Stimulated activated CD8-positive, alpha-beta memory T cell treated with anti-CD3 and anti-CD28 coated beads, Interleukin-7, amount 100 ng/mL, for 24 hours (primary cell): ENCODE results near the gene SND1.
"Not testable (repeated sequence)": the region's sequence is repeated elsewhere in the genome, so short reads cannot be mapped to it uniquely, and the experiment has no call there.

Experiments
- DNase-seq: peaks from one replicate; pipeline ENCODE4 v3.0.0-alpha.2; 2020; ENCODE audit warnings: low read depth

SND1 gene

GRCh38 chr7:128100225-128100948 is 448.4 kb downstream of the SND1 start:
- DNase-seq: no peak

DNA sequence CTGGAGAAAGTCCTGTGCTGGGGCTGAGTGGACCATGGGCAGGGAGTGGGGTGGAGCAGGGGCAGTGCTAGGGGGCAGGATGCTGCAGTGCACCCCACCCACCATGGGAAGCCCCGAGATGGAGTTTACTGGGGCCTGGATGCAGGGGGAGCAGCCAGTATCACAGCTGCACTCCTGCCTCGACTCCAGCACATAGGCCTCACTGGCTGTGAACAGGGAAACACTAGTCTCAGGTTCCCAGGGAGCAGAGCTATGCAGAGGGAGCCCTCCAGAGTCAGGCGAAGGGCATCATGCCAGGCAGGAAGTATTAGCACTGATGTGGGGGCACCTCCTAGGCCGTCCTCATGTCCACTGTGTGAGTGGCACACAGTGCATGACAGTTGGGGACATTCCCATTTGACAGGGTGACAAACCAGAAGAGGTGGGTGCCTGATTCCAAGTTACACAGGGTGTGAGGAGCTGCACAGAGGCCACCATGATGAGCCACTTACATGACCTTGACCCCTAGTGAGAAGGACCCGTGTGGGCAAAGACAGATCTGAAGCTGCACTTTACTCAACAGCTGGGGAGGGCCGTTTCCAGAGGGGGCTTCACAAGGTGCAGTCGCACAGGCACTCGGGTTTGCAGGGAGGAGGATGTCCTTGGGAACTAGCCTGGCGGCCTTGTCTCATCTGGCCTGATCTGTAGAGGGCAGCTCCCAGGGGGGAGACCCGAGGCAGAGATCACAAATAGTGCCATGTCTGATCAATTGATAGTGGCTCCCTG is 449.1 kb downstream of the SND1 start:
- no peak for DNase-seq

- no peak for DNase-seq
Measured at GRCh38 chr7:128102490-128103291, 450.7 kb downstream of the SND1 start.

- no peak for DNase-seq
Measured at GRCh38 chr7:128103498-128104107, 451.6 kb downstream of the SND1 start.

DNA sequence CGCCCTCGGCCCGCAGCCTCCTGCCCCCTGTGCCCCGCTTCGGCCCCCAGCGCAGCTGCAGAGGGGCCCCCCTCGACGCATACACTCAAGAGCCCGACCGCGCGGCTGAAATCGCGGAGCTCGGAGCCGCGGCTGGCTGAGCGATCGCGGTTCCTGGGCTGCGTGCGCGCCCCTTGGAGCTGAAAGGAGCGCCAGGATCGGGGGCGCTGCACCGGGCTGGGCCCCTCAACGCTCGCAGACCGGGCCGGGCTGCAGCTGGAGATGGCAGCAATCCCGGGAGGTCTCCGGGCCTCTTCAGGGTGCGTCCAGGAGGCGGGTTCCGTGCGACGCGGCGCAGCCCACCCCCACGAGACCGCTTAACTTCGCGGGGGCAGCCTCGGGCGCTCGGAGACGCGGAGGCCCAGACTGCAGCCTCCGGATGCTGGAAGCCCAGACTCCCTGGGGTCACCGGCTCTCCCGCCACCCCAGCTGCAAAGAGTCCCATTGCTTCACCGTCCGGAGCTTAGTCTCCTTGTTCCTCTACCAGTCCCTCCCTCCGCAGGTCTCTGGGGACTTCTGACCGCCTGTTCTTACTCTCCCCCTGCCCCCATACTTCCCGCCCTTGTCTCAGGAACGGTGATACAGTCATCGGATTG is 452.2 kb downstream of the SND1 start:
- no peak for DNase-seq

DNA sequence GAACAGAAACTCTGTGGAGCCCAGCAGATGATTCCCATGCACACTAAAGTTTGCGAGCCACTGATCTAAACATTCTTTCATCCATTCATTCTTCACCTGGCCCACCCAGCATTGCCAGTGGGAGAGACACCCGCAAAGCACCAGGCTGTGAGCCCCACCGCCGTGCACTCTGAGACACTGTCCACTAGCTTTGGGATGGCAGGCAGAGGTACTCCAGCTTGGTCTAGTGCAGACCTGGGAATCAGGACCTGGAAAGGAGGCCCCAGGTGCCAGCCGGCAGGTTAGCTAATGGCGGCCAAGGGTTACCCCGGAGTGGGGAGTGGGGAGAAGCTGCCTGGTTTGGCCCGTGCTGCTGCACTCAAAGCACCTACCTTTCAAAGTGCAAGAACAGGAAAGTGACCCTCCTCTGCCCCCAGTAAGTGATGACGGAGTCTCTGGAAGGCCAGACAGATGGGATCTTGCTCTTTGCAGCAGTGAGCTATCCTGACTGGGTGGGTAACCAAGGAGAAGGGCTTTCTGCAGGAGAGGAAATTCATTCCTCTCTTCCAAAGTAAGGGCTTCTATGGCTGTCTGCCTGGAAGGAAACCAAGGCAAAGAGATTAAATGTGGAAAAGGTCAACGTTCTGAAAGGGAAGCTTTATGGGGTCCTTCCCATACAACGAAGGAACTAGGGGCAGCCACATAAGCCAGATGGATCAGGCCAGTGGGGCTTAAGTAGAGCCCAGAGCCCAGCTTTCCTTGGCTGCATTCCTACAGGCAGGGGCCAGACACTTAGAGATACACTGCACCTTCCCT is 453.4 kb downstream of the SND1 start:
- no peak for DNase-seq

DNA sequence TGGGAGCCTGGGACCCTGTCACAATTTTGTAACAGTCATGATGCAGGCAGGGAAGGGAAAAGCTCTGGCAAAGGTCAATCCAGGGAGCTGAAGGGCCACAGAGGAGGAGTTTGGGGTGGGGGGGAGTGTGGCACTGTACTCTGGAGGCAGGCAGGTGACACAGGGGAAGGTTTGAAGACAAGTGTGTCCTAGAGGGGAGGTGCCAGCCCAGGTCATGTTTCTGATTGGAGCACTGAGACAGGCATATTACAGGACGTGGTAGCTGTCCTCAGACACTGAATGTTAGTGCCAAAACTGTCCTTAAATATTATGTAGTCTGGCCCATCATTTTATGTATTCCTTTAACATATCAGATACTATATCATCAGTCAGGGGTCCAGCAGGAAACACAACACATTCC is 454.8 kb downstream of the SND1 start:
- no peak for DNase-seq

GRCh38 chr7:128107516-128107915 is 455.5 kb downstream of the SND1 start:
- DNase-seq: not testable (repeated sequence)

DNA sequence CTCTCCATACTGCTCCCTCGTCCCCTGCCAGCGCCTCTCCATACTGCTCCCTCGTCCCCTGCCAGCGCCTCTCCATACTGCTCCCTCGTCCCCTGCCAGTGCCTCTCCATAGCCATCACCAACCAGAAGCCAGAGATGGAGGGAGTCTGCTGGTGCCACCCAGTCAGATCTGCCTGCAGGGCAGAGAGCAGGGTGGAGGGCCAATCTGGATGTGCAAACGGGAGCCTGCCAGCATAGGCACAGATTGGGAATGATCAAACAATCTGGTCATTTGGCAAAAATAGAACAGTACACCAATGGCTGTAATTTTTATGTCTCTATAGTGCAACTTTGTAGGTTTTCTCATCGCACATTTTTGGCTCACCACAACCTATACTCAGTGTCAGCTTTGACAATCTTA is 456.1 kb downstream of the SND1 start:
- no peak for DNase-seq

DNA sequence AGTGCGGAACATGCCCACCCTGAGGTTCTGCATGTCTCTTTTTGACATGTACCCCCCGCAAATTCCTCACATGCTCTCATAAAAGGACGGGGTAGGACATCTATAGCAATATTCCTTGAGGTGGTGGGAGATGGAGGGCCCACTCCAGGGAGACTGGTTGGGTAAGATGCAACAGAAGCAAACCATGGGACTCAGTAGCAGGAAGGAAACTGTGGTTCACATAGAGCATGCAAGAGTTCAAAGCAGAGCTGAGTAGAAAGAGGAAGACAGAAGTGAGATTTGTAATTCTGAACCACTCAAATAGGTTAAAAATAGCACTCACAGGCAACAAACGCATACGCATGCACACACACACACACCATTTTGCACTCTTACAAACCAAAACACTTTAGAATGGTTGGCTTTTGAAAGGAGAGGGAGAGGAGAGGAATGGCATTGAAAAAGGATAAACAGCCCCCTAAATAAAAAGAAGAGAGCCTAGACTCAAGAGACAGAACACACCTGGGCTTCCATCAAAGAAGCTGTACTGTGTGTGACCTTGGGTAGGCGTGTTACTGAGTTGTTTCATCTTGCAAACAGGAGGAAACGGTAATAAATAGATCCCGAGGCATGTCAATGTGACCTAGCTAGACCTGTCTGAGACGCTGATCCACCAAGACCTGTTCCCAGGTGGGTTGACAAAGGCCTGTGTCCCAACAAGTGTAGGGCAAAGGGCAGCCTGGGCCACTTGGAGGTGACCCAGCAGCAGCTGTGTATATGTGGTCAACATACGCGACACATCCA is 456.8 kb downstream of the SND1 start:
- DNase-seq: no peak

GRCh38 chr7:128109424-128109969 is 457.5 kb downstream of the SND1 start:
- not testable (repeated sequence) for DNase-seq

GRCh38 chr7:128110641-128111364 is 458.8 kb downstream of the SND1 start:
- DNase-seq: no peak

- DNase-seq: no peak
Measured at GRCh38 chr7:128112018-128112780, 460.2 kb downstream of the SND1 start.

GRCh38 chr7:128112781-128113221 is 460.8 kb downstream of the SND1 start:
- no peak for DNase-seq

GRCh38 chr7:128113839-128114238 is 461.8 kb downstream of the SND1 start:
- no peak for DNase-seq

DNA sequence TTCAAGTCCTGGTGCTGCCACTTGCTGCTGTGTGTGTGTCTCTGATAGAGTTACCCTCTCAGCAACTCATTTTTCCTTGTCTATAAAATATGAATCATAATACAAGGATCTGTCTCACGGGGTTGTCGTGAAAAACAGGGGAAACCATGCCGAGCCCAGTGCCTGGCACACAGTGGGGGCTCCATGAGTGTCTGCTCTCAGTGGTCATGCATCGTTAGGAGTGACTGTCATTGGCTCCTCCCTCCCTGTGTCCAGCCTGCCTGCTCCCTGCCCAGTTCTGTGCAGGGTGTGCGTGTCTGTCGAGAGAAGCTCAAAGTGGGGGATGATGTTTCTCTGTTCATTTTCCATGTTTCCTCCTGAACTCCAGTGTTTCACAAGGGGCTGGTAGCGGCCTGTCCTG is 462.8 kb downstream of the SND1 start:
- DNase-seq: no peak

GRCh38 chr7:128115336-128115820 is 463.4 kb downstream of the SND1 start:
- DNase-seq: no peak
